Stimulated activated naive CD4-positive, alpha-beta T cell (primary cell): ENCODE data around the gene TNNT1.
"Not testable (repeated sequence)": the region's sequence is repeated elsewhere in the genome, so short reads cannot be mapped to it uniquely, and the experiment has no call there.

Experiments
- DNase-seq, 6 experiments: peaks; one replicate each; lab custom pipeline; 2025; lab: John Stamatoyannopoulos, UW

TNNT1 gene

GRCh38 chr19:55169136-55169535 lies 20.1 kb upstream of the TNNT1 start:
- no peak for DNase-seq

GRCh38 chr19:55166530-55167268 lies 17.7 kb upstream of the TNNT1 start, which contains the start of gene DNAAF3:
Gene DNAAF3, minus strand, starts transcription at chr19:55166613. Its CDS starts 200 bp downstream, at chr19:55166413.
- DNase-seq = peak; percentile 35 to 76 (median 56)

- DNase-seq = peak in 4 of 6 experiments; percentile 13 to 47 (median 42)
Measured at GRCh38 chr19:55165952-55166529, 17.0 kb upstream of the TNNT1 start.

GRCh38 chr19:55161571-55162322 lies 12.7 kb upstream of the TNNT1 start:
- DNase-seq = no peak

GRCh38 chr19:55160986-55161365 lies 12.0 kb upstream of the TNNT1 start:
- no peak for DNase-seq

GRCh38 chr19:55160128-55160985 lies 11.4 kb upstream of the TNNT1 start:
- peak; percentile 68 to 84 (median 83) for DNase-seq

GRCh38 chr19:55158848-55159749 lies 10.1 kb upstream of the TNNT1 start:
- no peak for DNase-seq

- DNase-seq = no peak
Measured at GRCh38 chr19:55158423-55158822, 9.4 kb upstream of the TNNT1 start.

GRCh38 chr19:55157064-55157908 lies 8.3 kb upstream of the TNNT1 start, which contains the start of gene TNNI3:
Gene TNNI3, minus strand, starts transcription at chr19:55157732. Its CDS starts 143 bp downstream, at chr19:55157589.
- no peak for DNase-seq

- peak in 3 of 6 experiments; percentile 15 to 35 (median 34) for DNase-seq
Measured at GRCh38 chr19:55156202-55157063, 7.4 kb upstream of the TNNT1 start.

GRCh38 chr19:55155784-55156183 lies 6.8 kb upstream of the TNNT1 start:
- DNase-seq = not testable (repeated sequence)

- DNase-seq = no peak
Measured at GRCh38 chr19:55153652-55154264, 4.8 kb upstream of the TNNT1 start.

GRCh38 chr19:55152017-55152416 lies 3.0 kb upstream of the TNNT1 start:
- DNase-seq = no peak

- DNase-seq = no peak
Measured at GRCh38 chr19:55147545-55148251, 1.3 kb downstream of the TNNT1 start.

GRCh38 chr19:55146705-55147273 lies 2.2 kb downstream of the TNNT1 start:
- DNase-seq = no peak

GRCh38 chr19:55146078-55146704 lies 2.8 kb downstream of the TNNT1 start:
- DNase-seq = peak in 1 of 6 experiments; percentile 21

- no peak for DNase-seq
Measured at GRCh38 chr19:55145232-55145631, 3.8 kb downstream of the TNNT1 start.
